Panc1 (cell line): Measurements from ENCODE around the gene NOL9.

Source experiments
- CTCF ChIP-seq: fragments of 450-650 bp; IDR thresholded peaks from 2 replicates; pipeline ENCODE4 v1.5.1; 2017; ENCODE audit warnings: mild to moderate bottlenecking
- REST ChIP-seq, 2 experiments: IDR thresholded peaks; 2 replicates each; pipeline ENCODE4 v1.6.1; 2011 to 2012; ENCODE audit warnings: low read depth in 2 of 2, control low read depth in 1 of 2, low read length in 1 of 2, mild to moderate bottlenecking in 1 of 2, moderate library complexity in 1 of 2; ENCODE audit not compliant: insufficient read depth in 1 of 2

GRCh38 chr1:6580119-6580592 lies 25.8 kb upstream of the NOL9 start:
- no peak for TF ChIP-seq REST (IDR thresholded peaks at IDR 0.05; ENCODE audit: insufficient read depth in 1 of 2, low read depth in 2 of 2, low read length in 1 of 2)
- TF ChIP-seq CTCF: no peak
